HepG2 (cell line): Measurements from ENCODE around the gene NDUFS7. TPM values are rescaled to one million over a fixed set of nuclear protein-coding genes. Genes with fewer than 3 reads are reported as not detected.

Experiments
- ELF1 ChIP-seq: sonication (generic); formaldehyde crosslinking; IDR thresholded peaks from 2 replicates; pipeline ENCODE4 v1.4.0; 2020; ENCODE audit warnings: missing genetic modification reagents
- LCORL ChIP-seq, 2 experiments: fragments of 450-650 bp in 1 of 2; sonication (generic) in 1 of 2; formaldehyde crosslinking in 1 of 2; IDR thresholded peaks; 2 replicates each; pipeline versions ENCODE4 v1.5.0 to v1.6.1; 2017 to 2020; ENCODE audit warnings: antibody characterized with exemption in 1 of 2, missing genetic modification reagents in 1 of 2
- NKX3-1 ChIP-seq: sonication (generic); formaldehyde crosslinking; IDR thresholded peaks from 2 replicates; pipeline ENCODE4 v1.5.0; 2020; ENCODE audit warnings: missing genetic modification reagents
- NR2F2 ChIP-seq: IDR thresholded peaks from 2 replicates; pipeline ENCODE4 v1.6.1; 2012; ENCODE audit warnings: low read depth, inconsistent platforms, borderline replicate concordance
- RBFOX2 ChIP-seq: fragments of 200-400 bp; formaldehyde crosslinking; IDR thresholded peaks from 2 replicates; pipeline ENCODE4 v1.6.1; 2017; ENCODE audit warnings: low read depth, mild to moderate bottlenecking, low read length
- TCF7 ChIP-seq: sonication (generic); IDR thresholded peaks from 2 replicates; pipeline ENCODE4 v1.6.1; 2016; ENCODE audit warnings: antibody characterized with exemption, low read depth
- ZXDC ChIP-seq: sonication (generic); formaldehyde crosslinking; IDR thresholded peaks from 2 replicates; pipeline ENCODE4 v1.5.0; 2020; ENCODE audit warnings: mild to moderate bottlenecking, missing genetic modification reagents
- polyA plus RNA-seq, 8 experiments: library from polyadenylated mRNA; depleted of rRNA in 3 of 8; stranded (reverse) in 7 of 8; unstranded in 1 of 8; fragments of >200 nt; fragmentation: Illumina TruSeq in 4 of 8; extraction: Trizol in 4 of 8; gene quantifications; 2 replicates each; pipeline versions ENCODE4 v1.2.1 to v1.2.3, GENCODE V29; 2011 to 2016; ENCODE audit warnings: low read depth in 4 of 8, missing spikeins in 1 of 8, mixed read lengths in 1 of 8; ENCODE audit not compliant: insufficient read depth in 1 of 8
- total RNA-seq, 5 experiments: library from RNA; depleted of rRNA; stranded (reverse); fragments of >200 nt; fragmentation: Illumina TruSeq; extraction: Trizol; gene quantifications; 2 replicates each; pipeline ENCODE4 v1.2.3, GENCODE V29; 2016; ENCODE audit warnings: low read depth in 1 of 5
- TF ChIP-seq, protein P1 (sequence below): sonication (generic); formaldehyde crosslinking; IDR thresholded peaks from 2 replicates; pipeline ENCODE4 v1.4.0; 2020; ENCODE audit warnings: mild to moderate bottlenecking, missing genetic modification reagents
- TF ChIP-seq, protein P2 (sequence below): sonication (generic); formaldehyde crosslinking; IDR thresholded peaks from 2 replicates; pipeline ENCODE4 v1.8.1; 2023; ENCODE audit warnings: missing genetic modification reagents, mild to moderate bottlenecking, borderline replicate concordance
- TF ChIP-seq, protein P3 (sequence below): IDR thresholded peaks from 2 replicates; pipeline ENCODE4 v1.4.0; 2020; ENCODE audit warnings: mild to moderate bottlenecking, missing genetic modification reagents

The NDUFS7 gene
- total and polyA plus RNA-seq, 2 of the 13 experiments (the other 11 are each of a cell fraction or from before 2014, with no cell fraction given): 34.3 to 66.9 TPM

- TF ChIP-seq, protein P1, sequence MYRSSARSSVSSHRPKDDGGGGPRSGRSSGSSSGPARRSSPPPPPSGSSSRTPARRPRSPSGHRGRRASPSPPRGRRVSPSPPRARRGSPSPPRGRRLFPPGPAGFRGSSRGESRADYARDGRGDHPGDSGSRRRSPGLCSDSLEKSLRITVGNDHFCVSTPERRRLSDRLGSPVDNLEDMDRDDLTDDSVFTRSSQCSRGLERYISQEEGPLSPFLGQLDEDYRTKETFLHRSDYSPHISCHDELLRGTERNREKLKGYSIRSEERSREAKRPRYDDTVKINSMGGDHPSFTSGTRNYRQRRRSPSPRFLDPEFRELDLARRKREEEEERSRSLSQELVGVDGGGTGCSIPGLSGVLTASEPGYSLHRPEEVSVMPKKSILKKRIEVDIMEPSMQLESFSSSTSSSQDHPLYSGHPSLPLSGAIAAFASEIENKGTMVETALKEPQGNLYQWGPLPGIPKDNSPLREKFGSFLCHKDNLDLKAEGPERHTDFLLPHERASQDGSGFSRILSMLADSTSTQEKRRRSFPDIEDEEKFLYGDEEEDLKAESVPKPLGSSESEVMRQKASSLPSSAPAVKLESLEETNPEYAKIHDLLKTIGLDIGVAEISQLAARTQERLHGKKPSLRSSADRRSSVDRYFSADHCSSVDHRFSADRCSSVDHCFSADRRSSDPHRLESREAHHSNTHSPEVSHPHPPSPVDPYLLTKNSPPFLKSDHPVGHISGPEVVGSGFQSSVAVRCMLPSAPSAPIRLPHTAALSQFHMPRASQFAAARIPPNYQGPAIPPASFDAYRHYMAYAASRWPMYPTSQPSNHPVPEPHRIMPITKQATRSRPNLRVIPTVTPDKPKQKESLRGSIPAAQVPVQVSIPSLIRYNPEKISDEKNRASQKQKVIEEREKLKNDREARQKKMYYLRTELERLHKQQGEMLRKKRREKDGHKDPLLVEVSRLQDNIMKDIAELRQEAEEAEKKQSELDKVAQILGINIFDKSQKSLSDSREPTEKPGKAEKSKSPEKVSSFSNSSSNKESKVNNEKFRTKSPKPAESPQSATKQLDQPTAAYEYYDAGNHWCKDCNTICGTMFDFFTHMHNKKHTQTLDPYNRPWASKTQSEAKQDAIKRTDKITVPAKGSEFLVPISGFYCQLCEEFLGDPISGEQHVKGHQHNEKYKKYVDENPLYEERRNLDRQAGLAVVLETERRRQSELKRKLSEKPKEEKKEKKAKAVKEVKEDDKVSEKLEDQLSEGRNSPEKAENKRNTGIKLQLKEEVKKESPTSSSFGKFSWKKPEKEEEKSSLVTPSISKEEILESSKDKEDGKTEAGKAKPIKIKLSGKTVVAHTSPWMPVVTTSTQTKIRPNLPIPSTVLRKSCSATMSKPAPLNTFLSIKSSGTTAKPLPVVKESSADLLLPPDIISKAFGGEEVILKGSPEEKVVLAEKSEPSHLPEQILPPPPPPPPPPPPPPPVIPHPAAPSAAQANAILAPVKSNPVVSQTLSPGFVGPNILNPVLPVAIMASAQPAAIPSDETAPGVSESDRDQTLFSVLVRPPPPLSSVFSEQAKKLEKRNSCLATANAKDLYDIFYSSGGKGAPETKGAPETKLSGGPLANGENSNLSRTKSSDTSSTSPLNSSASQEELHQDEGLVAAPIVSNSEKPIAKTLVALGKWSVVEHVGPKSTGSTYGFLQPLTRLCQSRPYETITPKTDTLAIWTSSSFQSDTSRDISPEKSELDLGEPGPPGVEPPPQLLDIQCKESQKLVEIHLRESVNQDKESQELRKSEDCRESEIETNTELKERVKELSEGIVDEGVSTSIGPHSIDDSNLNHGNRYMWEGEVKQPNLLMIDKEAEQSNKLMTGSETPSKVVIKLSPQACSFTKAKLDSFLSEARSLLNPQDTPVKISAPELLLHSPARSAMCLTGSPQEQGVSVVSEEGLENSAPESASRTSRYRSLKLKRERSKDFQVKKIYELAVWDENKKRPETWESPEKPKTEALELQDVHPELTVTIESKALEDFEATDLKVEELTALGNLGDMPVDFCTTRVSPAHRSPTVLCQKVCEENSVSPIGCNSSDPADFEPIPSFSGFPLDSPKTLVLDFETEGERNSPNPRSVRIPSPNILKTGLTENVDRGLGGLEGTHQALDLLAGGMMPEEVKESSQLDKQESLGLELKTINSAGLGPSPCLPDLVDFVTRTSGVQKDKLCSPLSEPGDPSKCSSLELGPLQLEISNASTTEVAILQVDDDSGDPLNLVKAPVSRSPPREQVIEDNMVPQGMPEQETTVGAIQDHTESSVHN: no peak
- TF ChIP-seq, protein P2, sequence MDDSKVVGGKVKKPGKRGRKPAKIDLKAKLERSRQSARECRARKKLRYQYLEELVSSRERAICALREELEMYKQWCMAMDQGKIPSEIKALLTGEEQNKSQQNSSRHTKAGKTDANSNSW (CRISPR knock-in tag): no peak
- no peak; the same call in 1 of the 2 replicates for TF ChIP-seq ZXDC (CRISPR knock-in tag)
- TF ChIP-seq, protein P3, sequence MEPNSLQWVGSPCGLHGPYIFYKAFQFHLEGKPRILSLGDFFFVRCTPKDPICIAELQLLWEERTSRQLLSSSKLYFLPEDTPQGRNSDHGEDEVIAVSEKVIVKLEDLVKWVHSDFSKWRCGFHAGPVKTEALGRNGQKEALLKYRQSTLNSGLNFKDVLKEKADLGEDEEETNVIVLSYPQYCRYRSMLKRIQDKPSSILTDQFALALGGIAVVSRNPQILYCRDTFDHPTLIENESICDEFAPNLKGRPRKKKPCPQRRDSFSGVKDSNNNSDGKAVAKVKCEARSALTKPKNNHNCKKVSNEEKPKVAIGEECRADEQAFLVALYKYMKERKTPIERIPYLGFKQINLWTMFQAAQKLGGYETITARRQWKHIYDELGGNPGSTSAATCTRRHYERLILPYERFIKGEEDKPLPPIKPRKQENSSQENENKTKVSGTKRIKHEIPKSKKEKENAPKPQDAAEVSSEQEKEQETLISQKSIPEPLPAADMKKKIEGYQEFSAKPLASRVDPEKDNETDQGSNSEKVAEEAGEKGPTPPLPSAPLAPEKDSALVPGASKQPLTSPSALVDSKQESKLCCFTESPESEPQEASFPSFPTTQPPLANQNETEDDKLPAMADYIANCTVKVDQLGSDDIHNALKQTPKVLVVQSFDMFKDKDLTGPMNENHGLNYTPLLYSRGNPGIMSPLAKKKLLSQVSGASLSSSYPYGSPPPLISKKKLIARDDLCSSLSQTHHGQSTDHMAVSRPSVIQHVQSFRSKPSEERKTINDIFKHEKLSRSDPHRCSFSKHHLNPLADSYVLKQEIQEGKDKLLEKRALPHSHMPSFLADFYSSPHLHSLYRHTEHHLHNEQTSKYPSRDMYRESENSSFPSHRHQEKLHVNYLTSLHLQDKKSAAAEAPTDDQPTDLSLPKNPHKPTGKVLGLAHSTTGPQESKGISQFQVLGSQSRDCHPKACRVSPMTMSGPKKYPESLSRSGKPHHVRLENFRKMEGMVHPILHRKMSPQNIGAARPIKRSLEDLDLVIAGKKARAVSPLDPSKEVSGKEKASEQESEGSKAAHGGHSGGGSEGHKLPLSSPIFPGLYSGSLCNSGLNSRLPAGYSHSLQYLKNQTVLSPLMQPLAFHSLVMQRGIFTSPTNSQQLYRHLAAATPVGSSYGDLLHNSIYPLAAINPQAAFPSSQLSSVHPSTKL (CRISPR knock-in tag): no peak
- no peak for TF ChIP-seq NKX3-1
- TF ChIP-seq TCF7: no peak
- TF ChIP-seq NR2F2: no peak
- no peak for TF ChIP-seq ELF1
- TF ChIP-seq RBFOX2: peak; percentile 84
- TF ChIP-seq LCORL (IDR thresholded peaks at IDR 0.05): no peak
- 0 out of 2 replicates have a peak, but pooled peaks have one; percentile 2 for TF ChIP-seq LCORL (CRISPR knock-in tag; IDR thresholded peaks at IDR 0.05)
Measured at GRCh38 chr19:1395194-1396018, 11.7 kb downstream of the NDUFS7 start (continued).
